BLaER1 treated with 17β-estradiol and CSF1 and Interleukin-3, amounts not matched to agents 10 nM and 100 nM (cell line): ENCODE measurements around the gene TEX12.
"Not testable (repeated sequence)": the region's sequence is repeated elsewhere in the genome, so short reads cannot be mapped to it uniquely, and the experiment has no call there.

Source experiments
- H3K27ac ChIP-seq, 11 experiments: shearing (Covaris generic); formaldehyde crosslinking; 2 replicates each; pipeline ENCODE4 v1.8.1; 2022
- H3K27me3 ChIP-seq, 11 experiments: shearing (Covaris generic); formaldehyde crosslinking; 2 replicates each; pipeline ENCODE4 v1.8.1; 2022
- H3K36me3 ChIP-seq, 11 experiments: shearing (Covaris generic); formaldehyde crosslinking; 2 replicates each; pipeline ENCODE4 v1.8.1; 2022
- H3K4me1 ChIP-seq, 10 experiments: shearing (Covaris generic); formaldehyde crosslinking; 2 replicates each; pipeline ENCODE4 v1.8.1; 2022
- H3K4me2 ChIP-seq, 11 experiments: shearing (Covaris generic); formaldehyde crosslinking; 2 replicates each; pipeline ENCODE4 v1.8.1; 2022
- H3K4me3 ChIP-seq, 10 experiments: shearing (Covaris generic); formaldehyde crosslinking; 2 replicates each; pipeline ENCODE4 v1.8.1; 2022
- H3K9ac ChIP-seq, 11 experiments: shearing (Covaris generic); formaldehyde crosslinking; 2 replicates each; pipeline ENCODE4 v1.8.1; 2022
- H3K9me3 ChIP-seq, 11 experiments: shearing (Covaris generic); formaldehyde crosslinking; replicated peaks in 1 of 11; 2 replicates each; pipeline ENCODE4 v1.8.1; 2022
- H4K20me1 ChIP-seq, 11 experiments: shearing (Covaris generic); formaldehyde crosslinking; 2 replicates each; pipeline ENCODE4 v1.8.1; 2022
- Cebpa-rat ChIP-seq, 11 experiments: shearing (Covaris generic); IDR thresholded peaks; 2 replicates each; pipeline ENCODE4 v1.8.1; 2022

The TEX12 gene

DNA sequence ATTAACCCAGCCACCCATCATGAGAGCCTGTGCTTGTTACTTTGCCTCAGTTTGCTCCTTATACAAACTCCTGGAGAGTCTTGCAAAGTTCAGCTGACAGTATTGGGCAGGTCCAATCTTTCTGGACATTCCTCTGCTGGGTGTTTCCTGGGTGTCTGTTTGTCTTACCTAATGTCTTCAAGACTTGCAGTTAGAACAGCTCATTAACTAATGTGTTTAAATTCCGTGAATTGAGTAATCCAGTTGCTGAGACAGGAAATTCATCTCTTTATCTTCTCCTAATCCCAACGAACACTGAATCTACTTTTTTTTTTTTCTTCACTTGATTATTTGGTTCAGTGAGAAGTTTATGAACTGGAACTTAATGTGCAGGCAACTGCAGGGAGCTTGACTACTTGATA is 28.8 kb downstream of the TEX12 start:
- no peaks in the 10 kb centered on the region for H3K36me3 ChIP-seq
- H3K4me3 ChIP-seq: no peak overlapping the region
- no peak for TF ChIP-seq Cebpa-rat (IDR thresholded peaks at IDR 0.05)
- H3K9ac ChIP-seq: no peak overlapping the region
- no peaks in the 10 kb centered on the region for H3K9me3 ChIP-seq
- no peaks in the 10 kb centered on the region for H3K27me3 ChIP-seq
- H3K4me1 ChIP-seq: peaks cover 8 to 16% (median 13%) of the 10 kb centered on the region in 10 experiments
- no peaks in the 10 kb centered on the region for H4K20me1 ChIP-seq
- H3K4me2 ChIP-seq: no peak overlapping the region
- no peak overlapping the region for H3K27ac ChIP-seq

DNA sequence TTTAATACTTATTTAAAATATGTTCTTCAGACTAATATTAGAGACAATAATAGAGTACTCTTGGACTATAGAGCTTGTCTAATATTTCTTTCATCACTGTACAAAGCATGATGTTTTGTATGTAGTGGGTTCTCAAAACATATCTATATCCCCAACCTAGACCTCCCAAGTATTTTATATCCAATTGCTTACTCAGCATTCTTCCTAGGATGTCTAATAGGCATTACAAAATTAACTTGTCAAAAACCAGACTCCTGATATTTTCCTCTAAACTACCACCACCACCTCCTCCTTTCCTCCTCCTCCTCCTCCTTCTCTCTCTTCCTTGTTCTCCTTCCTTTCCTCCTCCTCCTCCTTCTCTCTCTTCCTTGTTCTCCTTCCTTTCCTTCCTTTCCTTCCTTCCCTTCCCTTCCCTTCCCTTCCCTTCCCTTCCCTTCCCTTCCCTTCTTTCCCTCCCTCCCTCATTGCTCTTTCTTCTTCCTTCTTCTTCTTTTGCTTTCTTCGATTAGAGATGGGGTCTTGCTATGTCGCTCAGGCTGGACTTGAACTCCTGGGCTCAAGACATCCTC is 29.4 kb downstream of the TEX12 start:
- Histone ChIP-seq H4K20me1 (no peaks in the 10 kb centered on the region), H3K4me2 (no peak overlapping the region), H3K4me3 (no peak overlapping the region), H3K27ac (no peak overlapping the region), H3K9ac (no peak overlapping the region), H3K36me3 (no peaks in the 10 kb centered on the region), H3K9me3 (no peaks in the 10 kb centered on the region), H3K27me3 (no peaks in the 10 kb centered on the region), H3K4me1 (peaks cover 9 to 18% (median 13%) of the 10 kb centered on the region in 10 experiments)
- no peak for TF ChIP-seq Cebpa-rat (IDR thresholded peaks at IDR 0.05)

DNA sequence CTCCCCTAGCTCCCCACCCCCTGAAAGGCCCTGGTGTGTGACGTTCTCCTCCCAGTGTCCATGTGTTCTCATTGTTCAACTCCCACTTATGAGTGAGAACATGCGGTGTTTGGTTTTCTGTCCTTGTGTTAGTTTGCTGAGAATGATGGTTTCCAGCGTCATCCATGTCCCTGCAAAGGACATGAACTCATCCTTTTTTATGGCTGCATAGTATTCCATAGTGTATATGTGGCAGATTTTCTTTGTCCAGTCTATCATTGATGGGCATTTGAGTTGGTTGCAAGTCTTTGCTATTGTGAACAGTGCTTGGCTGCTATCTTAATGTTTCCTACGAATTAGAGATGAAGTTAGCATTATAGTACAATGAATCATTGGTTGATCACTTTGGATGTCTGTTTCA is 31.9 kb downstream of the TEX12 start:
- not testable (repeated sequence) for H3K27me3 ChIP-seq

DNA sequence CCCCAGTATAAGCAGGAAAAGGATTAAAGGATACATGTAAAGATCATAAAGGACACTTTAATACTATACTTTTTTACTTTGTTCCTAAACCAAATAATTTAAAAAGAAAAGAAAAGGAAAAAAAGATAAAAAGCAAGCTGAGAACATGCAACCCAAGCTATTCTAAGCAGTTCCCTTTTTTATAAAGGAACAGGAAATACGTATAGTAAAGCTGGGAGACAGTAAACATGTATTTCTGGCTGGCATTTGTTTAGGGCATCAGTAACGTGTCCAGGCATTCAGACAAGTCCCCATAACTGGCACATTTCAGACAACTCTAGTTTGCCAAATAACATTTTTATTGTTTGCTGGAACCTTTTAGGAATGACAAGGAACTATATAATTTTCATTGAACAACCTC is 33.1 kb downstream of the TEX12 start:
- no peaks in the 10 kb centered on the region for H3K9me3 ChIP-seq
- peak overlapping the region in 8 of 11 experiments; percentile 22 to 69 (median 50); a peak in 12 of 22 replicates for H3K27ac ChIP-seq
- no peaks in the 10 kb centered on the region for H4K20me1 ChIP-seq
- TF ChIP-seq Cebpa-rat (IDR thresholded peaks at IDR 0.05): no peak
- peak overlapping the region; percentile 20 to 72 (median 54); a peak in 21 of 22 replicates for H3K4me2 ChIP-seq
- H3K9ac ChIP-seq: peak overlapping the region in 5 of 11 experiments; percentile 13 to 40 (median 27); a peak in 3 of 22 replicates
- H3K27me3 ChIP-seq: no peaks in the 10 kb centered on the region
- no peaks in the 10 kb centered on the region for H3K36me3 ChIP-seq
- H3K4me1 ChIP-seq: peaks cover 9 to 18% (median 13%) of the 10 kb centered on the region in 10 experiments
- no peak overlapping the region for H3K4me3 ChIP-seq

More for the DNA sequence above, 31.9 kb downstream of the TEX12 start:
- peaks cover 9 to 18% (median 13%) of the 10 kb centered on the region in 10 experiments for H3K4me1 ChIP-seq
- H3K27ac ChIP-seq, H4K20me1 ChIP-seq, H3K36me3 ChIP-seq, H3K9me3 ChIP-seq, H3K4me3 ChIP-seq, H3K4me2 ChIP-seq, H3K9ac ChIP-seq: not testable (repeated sequence)

DNA sequence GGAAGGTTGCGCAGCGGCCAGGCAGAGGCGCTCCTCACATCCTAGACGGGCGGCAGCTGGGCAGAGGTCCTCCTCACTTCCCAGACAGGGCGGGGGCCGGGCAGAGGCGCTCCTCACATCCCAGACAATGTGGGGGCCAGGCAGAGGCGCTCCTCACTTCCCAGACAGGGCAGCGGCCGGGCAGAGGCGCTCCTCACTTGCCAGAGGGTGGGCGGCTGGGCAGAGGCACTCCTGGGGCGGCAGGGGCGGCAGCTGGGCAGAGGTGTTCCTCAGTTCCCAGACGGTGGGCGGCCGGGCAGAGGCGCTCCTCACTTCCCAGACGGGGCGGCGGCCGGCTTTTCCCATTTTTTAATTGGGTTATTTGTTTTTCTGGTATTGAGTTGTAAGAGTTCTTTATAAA is 38.9 kb downstream of the TEX12 start:
- Histone ChIP-seq H3K4me3 (no peak overlapping the region), H3K27ac (no peak overlapping the region), H3K4me2 (no peak overlapping the region), H3K9me3 (peaks cover 0 to 5% (median 0%) of the 10 kb centered on the region in 11 experiments; a peak in 2 of 22 replicates), H3K4me1 (peaks cover 0 to 1% (median 0%) of the 10 kb centered on the region in 10 experiments; a peak in 6 of 20 replicates), H3K9ac (no peak overlapping the region), H3K36me3 (no peaks in the 10 kb centered on the region), H4K20me1 (no peaks in the 10 kb centered on the region), H3K27me3 (no peaks in the 10 kb centered on the region)
- no peak for TF ChIP-seq Cebpa-rat (IDR thresholded peaks at IDR 0.05)

DNA sequence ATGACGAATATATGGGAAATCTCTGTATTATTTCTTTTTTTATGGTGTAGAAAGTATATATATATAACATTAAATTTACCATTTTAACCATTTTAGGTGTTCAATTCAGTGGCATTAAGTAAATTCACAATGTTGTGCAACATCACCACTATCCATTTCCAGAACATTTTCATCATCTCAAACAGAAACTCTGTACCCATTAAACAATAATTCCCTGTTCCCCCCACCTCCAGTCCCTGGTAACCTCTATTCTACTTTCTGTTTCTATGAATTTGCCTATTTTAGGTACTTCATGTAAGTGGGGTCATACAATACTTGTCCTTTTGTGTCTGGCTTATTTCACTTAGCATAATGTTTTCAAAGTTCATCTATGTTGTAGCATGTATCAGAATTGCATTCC is 43.7 kb downstream of the TEX12 start:
- H3K4me3 ChIP-seq: no peak overlapping the region
- peaks cover 0 to 5% (median 0%) of the 10 kb centered on the region in 11 experiments; a peak in 2 of 22 replicates for H3K9me3 ChIP-seq
- no peak overlapping the region for H3K27ac ChIP-seq
- no peak for TF ChIP-seq Cebpa-rat (IDR thresholded peaks at IDR 0.05)
- H3K4me2 ChIP-seq: 0 out of 22 replicates have a peak overlapping the region, but pooled peaks of 1 of the 11 experiments have one; percentile 15
- H4K20me1 ChIP-seq: no peaks in the 10 kb centered on the region
- H3K27me3 ChIP-seq: no peaks in the 10 kb centered on the region
- peaks cover 0 to 9% (median 0%) of the 10 kb centered on the region in 10 experiments; a peak in 2 of 20 replicates for H3K4me1 ChIP-seq
- H3K9ac ChIP-seq: no peak overlapping the region
- H3K36me3 ChIP-seq: no peaks in the 10 kb centered on the region

DNA sequence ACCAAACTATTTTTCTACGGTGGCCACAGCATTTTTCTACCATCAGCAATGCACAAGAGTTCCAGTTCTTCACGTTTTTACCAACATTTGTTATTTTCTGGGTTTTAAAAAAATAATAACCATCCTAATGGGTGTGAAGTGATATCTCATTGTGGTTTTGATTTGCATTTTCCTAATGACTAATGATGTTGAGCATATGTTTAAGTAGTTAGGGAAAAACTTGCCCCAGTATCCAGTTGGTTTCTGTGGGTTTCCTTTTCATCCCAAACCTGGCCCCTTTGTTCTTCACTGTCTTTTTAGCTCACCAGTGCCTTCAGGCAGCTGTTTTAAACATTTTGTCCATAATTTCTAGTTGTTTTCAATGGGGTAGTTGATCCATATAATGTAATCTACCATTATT is 44.4 kb downstream of the TEX12 start:
- no peaks in the 10 kb centered on the region for H3K36me3 ChIP-seq
- H3K9ac ChIP-seq: no peak overlapping the region
- H4K20me1 ChIP-seq: no peaks in the 10 kb centered on the region
- no peak overlapping the region for H3K27ac ChIP-seq
- H3K9me3 ChIP-seq: no peaks in the 10 kb centered on the region; a peak in 1 of 22 replicates
- peaks cover 0 to 9% (median 0%) of the 10 kb centered on the region in 10 experiments; a peak in 2 of 20 replicates for H3K4me1 ChIP-seq
- no peaks in the 10 kb centered on the region for H3K27me3 ChIP-seq
- H3K4me3 ChIP-seq: no peak overlapping the region
- peak overlapping the region in 2 of 11 experiments; percentile 15 to 25; a peak in 2 of 22 replicates for H3K4me2 ChIP-seq
- no peak for TF ChIP-seq Cebpa-rat (IDR thresholded peaks at IDR 0.05)

DNA sequence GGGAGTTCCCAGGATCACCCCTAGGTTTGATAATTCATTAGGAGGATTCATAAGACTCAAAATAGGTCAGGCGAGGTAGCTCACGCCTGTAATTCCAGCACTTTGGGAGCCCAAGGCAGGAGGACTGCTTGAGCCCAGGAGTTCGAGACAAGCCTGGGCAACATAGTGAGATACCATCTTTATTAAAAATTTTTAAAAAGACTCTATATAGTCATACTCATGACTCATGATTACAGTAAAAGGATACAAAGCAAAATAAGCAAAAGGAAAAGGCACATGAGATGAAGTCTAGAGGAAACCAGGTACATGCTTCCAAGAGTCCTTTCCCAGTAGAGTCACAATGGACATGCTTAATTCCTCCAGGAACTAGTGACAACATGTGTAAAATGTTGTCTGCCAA is 45.1 kb downstream of the TEX12 start:
- Histone ChIP-seq H4K20me1 (no peaks in the 10 kb centered on the region), H3K27ac (no peak overlapping the region), H3K36me3 (no peaks in the 10 kb centered on the region), H3K4me3 (no peak overlapping the region), H3K4me2 (no peak overlapping the region), H3K9ac (no peak overlapping the region), H3K9me3 (no peaks in the 10 kb centered on the region), H3K27me3 (no peaks in the 10 kb centered on the region), H3K4me1 (peaks cover 0 to 9% (median 0%) of the 10 kb centered on the region in 10 experiments; a peak in 2 of 20 replicates)
- TF ChIP-seq Cebpa-rat (IDR thresholded peaks at IDR 0.05): no peak

DNA sequence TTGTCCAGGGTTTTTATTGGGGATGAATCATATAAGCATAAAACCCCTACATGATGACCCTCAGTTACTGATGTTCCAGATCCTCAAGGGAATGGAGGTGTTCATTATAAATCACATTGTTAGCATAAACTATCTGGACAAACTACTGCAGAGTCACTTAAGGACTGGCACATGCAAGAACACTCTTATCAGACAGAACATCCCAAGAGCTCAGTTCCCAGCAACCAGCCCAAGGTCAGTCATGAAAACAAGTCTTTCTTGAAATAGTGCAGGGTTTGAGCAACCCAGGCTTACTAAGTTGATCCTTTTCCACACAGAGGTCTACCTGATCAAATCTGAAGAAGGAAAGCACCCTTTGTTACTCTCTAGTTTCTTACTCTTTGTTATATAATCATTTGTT is 45.5 kb downstream of the TEX12 start:
- Histone ChIP-seq H3K4me2 (no peak overlapping the region), H3K9me3 (no peaks in the 10 kb centered on the region), H3K27me3 (no peaks in the 10 kb centered on the region), H3K36me3 (no peaks in the 10 kb centered on the region), H3K27ac (no peak overlapping the region), H3K9ac (no peak overlapping the region), H3K4me1 (peaks cover 0 to 9% (median 0%) of the 10 kb centered on the region in 10 experiments; a peak in 2 of 20 replicates), H3K4me3 (no peak overlapping the region), H4K20me1 (no peaks in the 10 kb centered on the region)
- no peak for TF ChIP-seq Cebpa-rat (IDR thresholded peaks at IDR 0.05)

DNA sequence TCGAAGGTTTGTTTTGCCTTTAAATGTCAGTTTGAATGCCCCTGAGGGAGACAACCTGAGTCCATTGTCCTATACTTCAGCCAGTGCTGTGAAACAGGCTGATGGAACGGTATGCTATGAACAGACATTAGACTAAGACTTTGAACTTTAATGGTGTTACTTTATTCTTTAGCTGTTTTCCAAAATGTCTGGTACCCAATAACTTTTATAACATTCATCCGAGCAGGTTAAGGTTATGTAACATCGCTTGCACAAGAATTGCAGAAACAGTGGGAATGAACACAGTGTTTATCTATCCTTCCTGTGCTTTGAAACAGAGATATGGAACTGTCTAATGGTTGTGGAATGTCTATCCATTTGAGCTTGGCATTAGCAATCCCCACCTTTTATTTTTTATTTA is 46.6 kb downstream of the TEX12 start:
- Histone ChIP-seq H3K36me3 (no peaks in the 10 kb centered on the region), H3K9ac (no peak overlapping the region), H3K27me3 (no peaks in the 10 kb centered on the region), H3K9me3 (no peaks in the 10 kb centered on the region), H3K4me1 (peaks cover 0 to 9% (median 0%) of the 10 kb centered on the region in 10 experiments; a peak in 2 of 20 replicates), H3K4me3 (no peak overlapping the region), H3K4me2 (no peak overlapping the region), H4K20me1 (no peaks in the 10 kb centered on the region), H3K27ac (no peak overlapping the region)
- TF ChIP-seq Cebpa-rat (IDR thresholded peaks at IDR 0.05): no peak
